Keratinocyte (primary cell): Measurements from ENCODE around the gene ANKRD49. TPM values are rescaled to one million over a fixed set of nuclear protein-coding genes. Genes with fewer than 3 reads are reported as not detected.
A peak's percentile ranks its signal among the peaks of the same experiment; 100 is the strongest.

Experiments used
- DNase-seq: peaks from one replicate; pipeline ENCODE4 v3.0.0-alpha.2; 2011; ENCODE audit warnings: low read depth, missing footprints, low spot score
- FAIRE-seq: peaks from 2 replicates; lab custom pipeline; 2011; peaks lifted over from hg19 to GRCh38; lab: Jason Lieb, UNC
- H2AFZ ChIP-seq: 2 replicates; pipeline ENCODE4 v1.6.0; 2012; ENCODE audit warnings: low read length, control low read depth, inconsistent platforms; ENCODE audit not compliant: control insufficient read depth
- H3K27ac ChIP-seq: 2 replicates; pipeline ENCODE4 v1.5.1; 2011; ENCODE audit warnings: low read length; ENCODE audit not compliant: control insufficient read depth, insufficient read depth
- H3K27me3 ChIP-seq: 3 replicates; pipeline ENCODE4 v1.6.0; 2011; ENCODE audit warnings: low read length; ENCODE audit not compliant: control insufficient read depth, insufficient read depth; ENCODE audit errors: extremely low read depth
- H3K36me3 ChIP-seq, 2 experiments: 2 replicates in 1 of 2; 3 replicates in 1 of 2; pipeline ENCODE4 v1.5.1; 2011; ENCODE audit warnings: low read length in 2 of 2, mild to moderate bottlenecking in 1 of 2; ENCODE audit not compliant: control insufficient read depth in 2 of 2, insufficient read depth in 2 of 2; ENCODE audit errors: extremely low read depth in 1 of 2
- H3K4me1 ChIP-seq: 3 replicates; pipeline ENCODE4 v1.5.1; 2011; ENCODE audit warnings: low read length; ENCODE audit not compliant: control insufficient read depth, insufficient read depth; ENCODE audit errors: extremely low read depth
- H3K4me2 ChIP-seq: 3 replicates; pipeline ENCODE4 v1.6.0; 2011; ENCODE audit warnings: low read depth, low read length; ENCODE audit not compliant: control insufficient read depth, insufficient read depth; ENCODE audit errors: extremely low read depth
- H3K4me3 ChIP-seq, 3 experiments: fragments of 200-600 bp in 1 of 3; sonication (generic) in 1 of 3; 2 replicates in 2 of 3; 3 replicates in 1 of 3; pipeline ENCODE4 v1.5.1; 2011 to 2016; ENCODE audit warnings: low read length in 3 of 3, mild to moderate bottlenecking in 3 of 3, control low read depth in 2 of 3, inconsistent platforms in 1 of 3, low read depth in 1 of 3, mixed read lengths in 1 of 3, mixed run types in 1 of 3, moderate library complexity in 1 of 3; ENCODE audit not compliant: control insufficient read depth in 2 of 3, insufficient read depth in 2 of 3; ENCODE audit errors: extremely low read depth in 1 of 3
- H3K79me2 ChIP-seq: 2 replicates; pipeline ENCODE4 v1.6.0; 2012; ENCODE audit warnings: low read length; ENCODE audit not compliant: control insufficient read depth, insufficient read depth
- H3K9ac ChIP-seq: 3 replicates; pipeline ENCODE4 v1.6.0; 2011; ENCODE audit warnings: low read length; ENCODE audit not compliant: control insufficient read depth, insufficient read depth; ENCODE audit errors: extremely low read depth
- H3K9me1 ChIP-seq: 3 replicates; pipeline ENCODE4 v1.6.0; 2011; ENCODE audit warnings: low read length; ENCODE audit not compliant: control insufficient read depth, insufficient read depth; ENCODE audit errors: extremely low read depth
- H3K9me3 ChIP-seq: 2 replicates; pipeline ENCODE4 v1.5.1; 2012; ENCODE audit warnings: low read depth, low read length; ENCODE audit not compliant: control insufficient read depth
- H4K20me1 ChIP-seq: 3 replicates; pipeline ENCODE4 v1.6.0; 2011; ENCODE audit warnings: low read length; ENCODE audit not compliant: control insufficient read depth, insufficient read depth; ENCODE audit errors: extremely low read depth
- CTCF ChIP-seq, 3 experiments: IDR thresholded peaks in 1 of 3; conservative IDR thresholded peaks in 1 of 3; optimal IDR thresholded peaks in 1 of 3; 2 replicates in 2 of 3; 3 replicates in 1 of 3; pipeline versions ENCODE3 to v1.5.1; 2011; ENCODE audit warnings: low read length in 3 of 3, mild to moderate bottlenecking in 3 of 3, moderate library complexity in 2 of 3, control low read depth in 1 of 3, inconsistent platforms in 1 of 3; ENCODE audit not compliant: insufficient read depth in 2 of 3; ENCODE audit errors: extremely low read depth in 1 of 3
- EZH2 ChIP-seq: IDR thresholded peaks from one replicate; pipeline ENCODE4 v1.6.1; 2012; ENCODE audit warnings: inconsistent platforms, mild to moderate bottlenecking, low read length, moderate library complexity
- dilution Hi-C: fragments of 300-500 bp; cut with MboI; formaldehyde crosslinking; loops from one replicate; pipeline ENCODE4 v1.7.0; 2020; ENCODE audit warnings: low sequenced_read_pairs; ENCODE audit not compliant: extremely low pct_ligation_motif_present
- polyA plus RNA-seq, 5 experiments: library from polyadenylated mRNA; depleted of rRNA in 3 of 5; stranded (reverse) in 3 of 5; stranded (forward) in 1 of 5; unstranded in 1 of 5; fragments of >200 nt; gene quantifications; 1 replicate in 1 of 5; 2 replicates in 3 of 5; 3 replicates in 1 of 5; pipeline versions ENCODE4 v1.2.1 to v1.2.3, GENCODE V29; 2011 to 2012; ENCODE audit warnings: missing spikeins in 2 of 5, low read depth in 1 of 5, low replicate concordance in 1 of 5

The ANKRD49 gene
- polyA plus RNA-seq, 1 donor (not counting 4 experiments of a cell fraction or from before 2014, with no cell fraction given): 17.1 TPM

- Histone ChIP-seq H3K4me3 (peak overlapping the region in 2 of 3 experiments; percentile 66 to 73), H3K9me1 (no peaks in the 10 kb centered on the region), H3K4me2 (peak overlapping the region; percentile 90), H3K36me3 (no peaks in the 10 kb centered on the region), H3K4me1 (peaks cover 15% of the 10 kb centered on the region), H4K20me1 (no peaks in the 10 kb centered on the region), H2AFZ (peak overlapping the region; percentile 27), H3K9me3 (no peaks in the 10 kb centered on the region), H3K9ac (no peak overlapping the region), H3K79me2 (no peaks in the 10 kb centered on the region), H3K27me3 (no peaks in the 10 kb centered on the region), H3K27ac (no peak overlapping the region)
- dilution Hi-C loops: no loop called here
- FAIRE-seq (peak; percentile 62), DNase-seq (no peak)
- TF ChIP-seq EZH2: no peak
- TF ChIP-seq CTCF (optimal IDR thresholded peaks at IDR 0.05 in 1 of 3, IDR thresholded peaks at IDR 0.05 in 1 of 3, conservative IDR thresholded peaks at IDR 0.05 in 1 of 3; ENCODE audit: extremely low read depth in 1 of 3, insufficient read depth in 2 of 3, low read length in 3 of 3): no peak
These were observed 19.3 kb downstream of the ANKRD49 start for GRCh38 chr11:94513091-94513490.

GRCh38 chr11:94515398-94515797 is 21.6 kb downstream of the ANKRD49 start:
- FAIRE-seq (no peak), DNase-seq (no peak)
- no peak overlapping the region for H3K27ac ChIP-seq
- no peak overlapping the region for H3K4me2 ChIP-seq
- H3K79me2 ChIP-seq: no peaks in the 10 kb centered on the region
- H3K27me3 ChIP-seq: no peaks in the 10 kb centered on the region
- H3K4me3 ChIP-seq: no peak overlapping the region
- no peaks in the 10 kb centered on the region for H4K20me1 ChIP-seq
- TF ChIP-seq CTCF (optimal IDR thresholded peaks at IDR 0.05 in 1 of 3, IDR thresholded peaks at IDR 0.05 in 1 of 3, conservative IDR thresholded peaks at IDR 0.05 in 1 of 3; ENCODE audit: extremely low read depth in 1 of 3, insufficient read depth in 2 of 3, low read length in 3 of 3) (no peak), EZH2 (no peak)
- no peak overlapping the region for H3K9ac ChIP-seq
- dilution Hi-C loops: no loop called here
- H3K36me3 ChIP-seq: no peaks in the 10 kb centered on the region
- H3K4me1 ChIP-seq: peaks cover 15% of the 10 kb centered on the region
- H2AFZ ChIP-seq: no peak overlapping the region
- H3K9me1 ChIP-seq: no peaks in the 10 kb centered on the region
- no peaks in the 10 kb centered on the region for H3K9me3 ChIP-seq
